ENCODE results near the gene VWA8.
A peak's percentile ranks its signal among the peaks of the same experiment; 100 is the strongest.
"Not testable (repeated sequence)": the region's sequence is repeated elsewhere in the genome, so short reads cannot be mapped to it uniquely, and the experiment has no call there.

VWA8 gene

DNA sequence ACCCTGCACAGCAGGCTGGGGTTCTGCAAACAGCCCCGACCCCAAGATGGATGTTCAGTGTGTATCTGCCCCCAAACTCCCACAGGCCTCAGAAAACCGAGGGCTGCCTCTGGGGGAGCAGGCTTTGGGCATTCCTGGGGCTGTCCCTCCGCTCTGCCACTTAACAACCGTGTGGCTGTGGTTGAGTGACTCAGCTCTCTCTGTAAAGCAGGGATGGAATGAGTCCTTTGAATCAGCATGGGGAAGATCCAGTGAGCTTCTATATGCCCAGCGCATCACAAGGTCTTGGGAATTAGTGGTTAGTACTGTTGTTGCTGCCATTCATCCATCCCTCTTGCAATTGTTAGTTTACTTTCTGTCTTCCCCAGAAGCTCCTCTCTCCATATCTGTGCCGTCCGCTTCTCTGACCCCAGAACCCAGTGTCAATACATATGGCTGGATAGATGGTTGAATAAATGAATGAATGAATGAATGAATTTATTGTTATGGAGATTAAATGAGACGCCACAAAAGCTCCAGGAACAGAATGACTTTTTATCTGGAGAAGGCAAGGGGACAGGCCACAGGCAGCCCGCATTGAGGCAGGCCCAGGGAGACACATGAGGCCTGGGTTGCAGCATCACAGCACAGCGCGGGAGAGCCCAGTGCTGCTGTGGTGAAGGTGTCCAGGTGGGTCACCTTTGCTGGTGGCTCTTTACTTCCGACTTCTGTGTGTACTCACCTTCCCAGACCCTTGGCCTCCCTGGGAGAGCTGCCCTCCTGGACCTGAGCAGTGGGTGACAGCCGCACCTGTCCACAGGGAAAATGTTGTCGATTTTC, 414.3 kb downstream of the VWA8 start:
- DNase-seq: peak; percentile 31 to 61

DNA sequence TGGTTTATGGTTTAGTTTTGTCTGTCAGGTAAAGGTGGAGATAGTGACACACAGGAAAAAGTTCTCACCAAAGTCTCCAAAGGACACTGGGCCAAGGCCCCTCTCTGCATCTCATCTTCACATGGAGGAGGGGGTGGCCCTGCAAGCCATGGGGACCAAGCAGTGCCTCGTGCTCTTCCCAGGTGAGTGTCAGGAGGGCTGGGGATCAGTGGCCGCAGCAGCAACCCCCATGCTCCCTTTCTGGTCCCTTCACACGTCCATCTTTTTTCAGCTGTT, 415.5 kb downstream of the VWA8 start:
- no peak for DNase-seq

DNA sequence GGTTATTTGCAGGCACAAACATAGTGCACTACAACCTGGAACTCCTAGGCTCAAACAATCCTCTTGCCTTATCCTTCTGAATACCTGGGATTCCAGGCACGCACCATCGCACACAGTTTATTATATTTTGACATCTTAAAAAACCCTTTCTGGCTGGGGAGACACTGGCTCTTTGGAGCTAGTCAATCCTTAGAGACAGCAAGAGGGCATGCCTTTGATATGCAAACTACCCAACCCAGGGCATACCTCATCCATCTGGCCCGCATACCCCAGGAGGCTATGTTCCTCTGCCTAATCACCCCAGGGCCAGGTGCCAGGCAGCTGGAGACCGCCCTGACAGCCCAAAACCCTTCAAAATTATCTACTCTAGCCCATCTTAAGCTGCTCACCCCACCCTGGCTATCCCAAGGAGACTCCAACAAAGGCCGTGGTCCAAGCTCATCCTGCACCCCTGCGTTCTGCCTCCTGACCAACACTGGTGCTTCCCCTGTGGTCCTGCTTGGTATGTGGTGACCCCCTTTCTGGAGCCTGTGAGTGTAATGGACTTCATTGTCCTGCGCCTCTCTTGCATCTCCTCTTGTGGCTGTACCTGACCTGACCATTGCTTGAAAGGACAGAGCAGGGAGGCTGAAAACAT, 417.1 kb downstream of the VWA8 start:
- DNase-seq: no peak

DNA sequence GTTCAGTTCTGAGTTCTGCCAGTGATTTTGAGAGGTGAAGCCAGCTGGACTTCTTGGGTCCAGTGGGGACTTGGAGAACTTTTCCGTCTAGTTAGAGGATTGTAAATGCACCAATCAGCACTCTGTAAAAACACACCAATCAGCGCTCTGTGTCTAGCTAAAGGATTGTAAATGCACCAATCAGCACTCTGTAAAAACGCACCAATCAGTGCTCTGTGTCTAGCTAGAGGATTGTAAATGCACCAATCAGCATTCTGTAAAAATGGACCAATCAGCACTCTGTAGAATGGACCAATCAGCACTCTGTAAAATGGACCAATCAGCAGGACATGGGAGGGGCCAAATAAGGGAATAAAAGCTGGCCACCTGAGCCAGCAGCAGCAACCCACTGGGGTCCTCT, 418.1 kb downstream of the VWA8 start:
- DNase-seq: not testable (repeated sequence)

DNA sequence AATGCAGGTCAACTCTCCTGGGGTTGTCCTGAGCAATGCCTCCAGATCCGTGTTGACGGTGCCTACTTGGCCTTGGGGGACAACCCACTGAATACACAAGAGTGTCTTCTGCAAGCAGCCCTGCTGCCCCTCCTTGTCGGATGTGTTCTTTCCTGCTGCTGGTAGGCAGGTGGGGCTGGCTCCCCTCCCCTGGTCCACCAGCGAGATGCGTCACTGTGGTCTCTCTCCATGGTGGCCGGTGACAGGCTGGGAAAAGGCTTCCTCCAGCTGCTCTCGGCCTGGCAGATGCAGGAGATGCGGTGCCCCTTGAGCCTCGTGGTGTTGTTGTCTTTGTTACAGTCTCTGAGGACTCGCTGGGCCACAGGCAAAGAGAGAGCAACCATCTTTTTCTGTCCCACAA, 418.6 kb downstream of the VWA8 start:
- no peak for DNase-seq

DNA sequence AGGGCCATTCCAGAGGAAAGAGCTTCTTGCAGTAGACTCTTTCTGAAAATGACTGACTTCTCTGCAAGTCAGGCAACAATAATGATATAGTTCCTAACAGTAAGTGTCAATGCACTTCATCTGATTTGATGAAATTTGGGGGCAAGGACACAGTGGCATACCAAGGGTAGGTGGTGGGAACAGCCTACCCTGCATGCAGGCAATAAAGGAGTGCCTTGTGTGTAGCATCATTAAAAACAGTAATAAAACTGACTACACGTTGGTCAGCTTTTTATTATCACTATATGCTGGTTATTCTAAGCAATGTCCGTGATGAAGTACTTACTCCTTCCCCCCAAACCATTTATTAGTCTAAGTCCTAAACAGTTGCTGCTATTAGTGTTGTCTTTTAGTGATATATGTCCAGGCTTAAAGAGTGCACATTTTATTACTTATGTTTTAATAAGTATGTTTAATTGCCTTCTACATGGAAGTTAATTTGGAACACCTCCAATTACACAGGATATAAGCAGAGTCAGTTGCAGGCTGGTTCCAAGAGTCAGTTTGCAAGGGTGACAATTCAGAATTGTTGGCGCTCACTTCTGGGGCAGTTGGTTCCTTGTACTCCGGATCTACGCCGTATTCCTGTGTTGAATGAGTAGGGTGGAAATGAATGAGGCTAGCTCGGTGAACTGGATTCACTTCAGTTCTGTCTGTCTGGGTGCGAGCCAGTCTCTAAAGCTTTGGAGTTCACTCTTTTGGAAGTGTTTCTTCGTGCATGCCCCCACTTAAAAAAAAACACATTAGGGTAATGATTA, 419.6 kb downstream of the VWA8 start:
- no peak for DNase-seq

DNA sequence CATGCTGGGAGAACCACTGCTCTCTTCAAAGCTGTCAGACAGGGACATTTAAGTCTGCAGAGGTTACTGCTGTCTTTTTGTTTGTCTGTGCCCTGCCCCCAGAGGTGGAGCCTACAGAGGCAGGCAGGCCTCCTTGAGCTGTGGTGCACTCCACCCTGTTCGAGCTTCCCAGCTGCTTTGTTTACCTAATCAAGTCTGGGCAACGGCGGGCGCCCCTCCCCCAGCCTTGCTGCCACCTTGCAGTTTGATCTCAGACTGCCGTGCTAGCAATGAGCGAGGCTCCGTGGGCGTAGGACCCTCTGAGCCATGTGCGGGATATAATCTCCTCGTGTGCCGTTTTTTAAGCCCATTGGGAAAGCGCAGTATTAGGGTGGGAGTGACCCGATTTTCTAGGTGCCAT, 420.7 kb downstream of the VWA8 start:
- DNase-seq: peak; percentile 15 to 31

DNA sequence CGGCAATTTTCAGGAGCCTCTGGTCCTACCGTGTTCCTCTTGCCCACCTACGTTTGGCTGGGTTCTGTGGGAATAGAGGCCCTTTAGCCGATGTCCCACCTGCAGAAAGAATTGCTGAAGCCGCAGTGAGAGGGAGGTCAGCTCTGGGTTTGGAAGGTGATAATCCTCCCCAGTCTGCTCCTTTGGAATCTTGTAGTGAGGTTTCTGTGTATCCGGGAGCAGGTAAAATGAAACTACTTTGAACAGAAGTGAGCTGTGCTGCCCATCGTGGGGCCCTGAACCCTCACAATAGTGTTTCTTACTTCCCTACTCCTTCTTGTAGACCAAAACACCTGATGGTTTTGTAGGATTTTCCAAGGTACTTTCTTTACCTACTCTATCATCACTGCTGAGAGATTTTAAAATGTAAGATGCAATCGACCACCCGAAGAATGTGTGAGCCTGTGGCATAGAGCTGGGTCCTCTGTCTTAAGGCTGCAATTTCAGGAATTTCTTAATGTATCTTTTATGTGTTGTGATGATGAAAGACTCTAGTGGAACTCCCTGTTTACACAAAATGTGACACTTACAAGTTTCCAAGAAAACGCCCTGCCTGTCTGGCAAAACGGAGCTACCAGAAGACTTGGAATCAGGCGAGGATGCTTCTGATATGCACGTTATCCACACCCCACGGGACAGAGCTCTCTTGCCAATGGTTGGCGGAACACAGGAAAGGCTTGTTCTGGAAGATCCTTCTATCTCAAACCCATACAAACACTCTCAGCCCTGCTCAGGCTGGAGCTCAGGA, 427.4 kb downstream of the VWA8 start:
- DNase-seq: no peak

DNA sequence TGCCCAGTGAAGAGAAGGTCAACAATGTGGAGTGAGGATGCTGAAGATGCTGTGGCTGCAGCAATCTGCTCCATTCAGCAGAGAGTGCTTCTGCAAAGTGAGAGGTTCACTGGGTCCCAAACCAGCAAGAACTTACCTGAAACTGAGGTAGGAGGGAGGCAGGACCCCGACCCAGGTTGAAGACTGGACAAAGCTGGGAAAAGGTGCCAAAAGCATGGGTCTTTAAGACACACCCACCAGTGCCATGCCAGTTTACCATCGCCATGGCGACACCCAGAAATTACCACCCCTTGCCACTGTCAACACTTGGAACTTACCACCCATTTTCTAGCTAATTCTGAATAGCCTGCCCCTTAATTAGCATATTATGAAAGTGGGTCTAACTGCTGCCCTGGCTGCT, 432.9 kb downstream of the VWA8 start:
- DNase-seq: no peak

DNA sequence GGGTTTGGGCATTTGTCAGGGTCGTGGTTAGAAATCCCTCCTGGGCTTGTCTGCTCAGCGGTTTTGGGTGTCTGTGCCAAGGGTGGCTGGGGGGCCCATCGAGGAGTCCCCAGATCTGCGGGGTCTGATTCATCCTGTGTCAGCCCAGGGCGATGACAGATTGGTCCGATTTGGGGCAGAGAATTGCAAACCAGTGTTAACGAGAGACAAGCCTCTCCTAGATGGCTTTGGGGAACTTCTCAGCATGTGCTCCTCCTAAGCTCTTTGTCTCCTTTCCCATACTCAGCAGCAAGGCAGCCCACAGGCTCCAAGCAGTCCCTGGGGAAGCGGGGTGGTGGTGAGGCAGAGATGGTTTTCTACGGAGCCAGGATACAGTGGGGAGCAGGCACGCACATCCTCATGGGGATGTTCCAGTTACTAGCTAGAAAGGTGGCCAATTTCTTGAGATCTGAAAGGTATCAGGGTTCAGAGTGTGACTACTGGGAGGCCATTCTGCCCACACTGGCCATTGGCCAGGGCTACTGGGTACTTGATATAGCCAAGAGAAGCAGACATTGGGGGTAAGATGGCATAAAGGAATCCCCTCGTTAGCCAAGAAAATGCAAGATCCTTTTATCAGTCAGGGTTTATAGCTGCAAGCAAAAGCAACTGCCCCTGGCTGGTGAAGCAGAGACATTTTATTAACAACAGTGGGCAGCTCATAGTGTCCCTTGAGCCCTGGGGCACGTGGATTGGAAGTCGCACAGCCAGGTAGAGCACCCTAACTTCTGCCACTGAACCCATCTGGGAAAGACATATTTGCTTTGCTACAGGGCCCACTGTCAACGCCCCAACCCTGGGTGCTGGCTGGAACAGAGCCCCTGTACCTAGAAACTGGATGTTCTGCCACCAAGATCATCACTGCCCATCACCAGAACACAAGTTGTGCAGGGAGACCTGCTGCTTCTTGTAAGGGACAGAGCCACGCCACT, 440.0 kb downstream of the VWA8 start:
- no peak for DNase-seq

DNA sequence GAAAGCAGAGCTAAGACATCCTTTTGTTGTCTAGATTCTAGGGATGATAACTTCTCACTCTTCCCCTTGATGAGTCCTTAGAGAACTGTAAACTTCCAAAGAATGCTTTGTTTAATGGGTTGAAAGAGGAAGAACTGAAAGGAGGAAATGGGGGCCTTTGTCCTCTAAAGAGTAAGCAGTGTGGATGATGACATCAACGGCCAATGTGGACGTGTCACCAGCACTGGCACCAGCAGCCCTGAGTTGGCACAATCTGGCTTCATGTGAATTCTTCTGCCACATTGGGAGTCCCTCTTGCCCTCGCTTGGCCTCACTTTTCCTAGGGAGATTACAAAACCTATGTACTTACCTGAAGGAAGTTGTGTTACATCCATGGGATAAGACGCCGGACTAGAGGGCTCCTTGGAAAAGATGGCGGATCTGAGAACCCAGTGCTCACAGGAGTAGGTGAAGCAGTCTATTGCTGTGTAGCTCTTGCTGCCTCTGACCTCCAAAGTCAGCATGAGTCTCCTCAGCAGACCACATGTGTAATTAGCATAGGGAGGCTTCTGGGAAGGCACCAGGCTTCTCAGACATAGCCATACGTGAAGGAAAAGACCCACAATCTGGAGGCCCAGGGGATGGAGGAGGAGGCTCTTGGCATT, 440.8 kb downstream of the VWA8 start:
- no peak for DNase-seq
